Muscle layer of duodenum (tissue), 2 donors: Measurements from ENCODE around the gene SEMA5B.

Source experiments
- H3K27ac ChIP-seq: one replicate; pipeline ENCODE4 v1.7.0; 2013; ENCODE audit warnings: mild to moderate bottlenecking, low read length
- H3K27me3 ChIP-seq: one replicate; pipeline ENCODE4 v1.7.0; 2013; ENCODE audit warnings: low read depth, mild to moderate bottlenecking, control low read depth, low read length
- H3K36me3 ChIP-seq, 2 donors: one replicate each; pipeline ENCODE4 v1.7.0; 2013; ENCODE audit warnings: low read length in 2 of 2, control low read depth in 1 of 2, mild to moderate bottlenecking in 1 of 2; ENCODE audit not compliant: insufficient read depth in 2 of 2, control insufficient read depth in 1 of 2
- H3K4me1 ChIP-seq, 2 donors: one replicate each; pipeline ENCODE4 v1.7.0; 2013; ENCODE audit warnings: low read length in 2 of 2, mild to moderate bottlenecking in 2 of 2, control low read depth in 1 of 2, moderate library complexity in 1 of 2; ENCODE audit not compliant: insufficient read depth in 2 of 2, control insufficient read depth in 1 of 2
- H3K4me3 ChIP-seq, 2 donors: one replicate each; pipeline ENCODE4 v1.7.0; 2013; ENCODE audit warnings: low read length in 2 of 2, low read depth in 1 of 2, mild to moderate bottlenecking in 1 of 2
- H3K9me3 ChIP-seq, 2 donors: one replicate each; pipeline ENCODE4 v1.7.0; 2013; ENCODE audit warnings: low read length in 2 of 2, control low read depth in 1 of 2, mild to moderate bottlenecking in 1 of 2; ENCODE audit not compliant: control insufficient read depth in 1 of 2
- donor health status: healthy.

Gene SEMA5B

DNA sequence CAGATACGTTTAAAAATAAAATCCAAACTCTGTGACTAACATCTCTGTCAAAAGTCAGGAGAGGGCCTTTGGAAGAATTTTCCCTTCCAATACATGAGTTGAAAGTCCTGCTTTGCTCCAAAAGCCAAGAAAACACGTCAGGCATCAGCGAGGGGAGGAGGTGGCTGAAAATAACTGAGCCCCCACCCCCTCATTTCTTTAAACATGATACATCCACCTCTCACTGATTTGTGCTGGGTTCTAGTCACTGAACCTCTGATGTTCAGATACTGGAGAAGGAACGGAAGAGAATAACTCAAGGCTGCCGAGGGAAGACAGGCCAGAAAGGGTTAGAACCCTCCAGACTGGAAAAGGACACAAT, 9.4 kb upstream of the SEMA5B start:
- no peaks in the 10 kb centered on the region for H3K9me3 ChIP-seq
- H3K27ac ChIP-seq = no peak overlapping the region
- H3K4me3 ChIP-seq = no peak overlapping the region
- no peaks in the 10 kb centered on the region for H3K27me3 ChIP-seq
- H3K4me1 ChIP-seq = no peaks in the 10 kb centered on the region
- no peaks in the 10 kb centered on the region for H3K36me3 ChIP-seq

GRCh38 chr3:123036352-123037014, 8.9 kb upstream of the SEMA5B start:
- no peaks in the 10 kb centered on the region for H3K9me3 ChIP-seq
- H3K27me3 ChIP-seq = no peaks in the 10 kb centered on the region
- no peaks in the 10 kb centered on the region for H3K4me1 ChIP-seq
- H3K4me3 ChIP-seq = no peak overlapping the region
- H3K27ac ChIP-seq = no peak overlapping the region
- H3K36me3 ChIP-seq = no peaks in the 10 kb centered on the region

GRCh38 chr3:123034996-123035395, 7.4 kb upstream of the SEMA5B start:
- Histone ChIP-seq H3K4me3 (no peak overlapping the region), H3K27me3 (no peaks in the 10 kb centered on the region), H3K9me3 (no peaks in the 10 kb centered on the region), H3K27ac (no peak overlapping the region), H3K4me1 (no peaks in the 10 kb centered on the region), H3K36me3 (no peaks in the 10 kb centered on the region)

- Histone ChIP-seq H3K9me3 (no peaks in the 10 kb centered on the region), H3K27me3 (no peaks in the 10 kb centered on the region), H3K4me1 (peaks cover 0 to 1% of the 10 kb centered on the region in 2 donors), H3K27ac (no peak overlapping the region), H3K4me3 (no peak overlapping the region), H3K36me3 (no peaks in the 10 kb centered on the region)
These were observed 6.6 kb upstream of the SEMA5B start for GRCh38 chr3:123034120-123034519.

- H3K9me3 ChIP-seq = no peaks in the 10 kb centered on the region
- no peak overlapping the region for H3K27ac ChIP-seq
- no peak overlapping the region for H3K4me3 ChIP-seq
- peaks cover 0 to 22% of the 10 kb centered on the region in 2 donors for H3K4me1 ChIP-seq
- peaks cover 11% of the 10 kb centered on the region for H3K27me3 ChIP-seq
- H3K36me3 ChIP-seq = no peaks in the 10 kb centered on the region
These were observed 4.5 kb upstream of the SEMA5B start for GRCh38 chr3:123032057-123032456.

DNA sequence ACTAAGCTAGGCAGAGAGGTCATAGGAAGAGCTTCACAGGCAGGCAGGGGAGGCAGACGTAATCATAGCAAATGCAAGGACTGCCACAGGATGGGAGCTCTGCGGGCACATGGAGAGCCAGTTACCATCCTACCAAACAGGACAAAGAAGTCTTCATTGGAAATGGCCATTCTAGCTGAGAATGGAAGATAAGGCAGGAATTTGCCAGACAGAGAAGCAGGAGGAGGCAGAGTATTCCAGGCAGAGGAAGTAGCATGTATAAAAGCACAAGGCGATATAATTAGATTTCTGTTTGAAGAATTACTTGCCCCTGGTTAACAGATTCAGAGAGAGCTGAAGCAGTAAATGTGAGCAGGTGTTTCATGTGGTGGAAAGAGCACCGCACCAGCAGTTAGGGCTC, 3.5 kb upstream of the SEMA5B start:
- no peak overlapping the region for H3K4me3 ChIP-seq
- H3K27me3 ChIP-seq = peaks cover 11% of the 10 kb centered on the region
- peaks cover 0 to 28% of the 10 kb centered on the region in 2 donors for H3K4me1 ChIP-seq
- no peak overlapping the region for H3K27ac ChIP-seq
- no peaks in the 10 kb centered on the region for H3K9me3 ChIP-seq
- H3K36me3 ChIP-seq = no peaks in the 10 kb centered on the region

GRCh38 chr3:123028233-123028828, 768 bp upstream of the SEMA5B start:
- Histone ChIP-seq H3K36me3 (no peaks in the 10 kb centered on the region), H3K27me3 (peaks cover 15% of the 10 kb centered on the region), H3K4me1 (peaks cover 0 to 28% of the 10 kb centered on the region in 2 donors), H3K4me3 (peak overlapping the region; percentile 67 to 77), H3K27ac (no peak overlapping the region), H3K9me3 (no peaks in the 10 kb centered on the region)

GRCh38 chr3:123026565-123027291, 835 bp downstream of the SEMA5B start:
- no peaks in the 10 kb centered on the region for H3K9me3 ChIP-seq
- H3K36me3 ChIP-seq = no peaks in the 10 kb centered on the region
- peaks cover 15% of the 10 kb centered on the region for H3K27me3 ChIP-seq
- peak overlapping the region in 1 of 2 donors; percentile 77 for H3K4me3 ChIP-seq
- H3K4me1 ChIP-seq = peaks cover 0 to 28% of the 10 kb centered on the region in 2 donors
- no peak overlapping the region for H3K27ac ChIP-seq

GRCh38 chr3:123025642-123026521, 1.7 kb downstream of the SEMA5B start:
- Histone ChIP-seq H3K27ac (no peak overlapping the region), H3K4me3 (peak overlapping the region in 1 of 2 donors; percentile 77), H3K4me1 (peaks cover 0 to 28% of the 10 kb centered on the region in 2 donors), H3K27me3 (peaks cover 15% of the 10 kb centered on the region), H3K36me3 (no peaks in the 10 kb centered on the region), H3K9me3 (no peaks in the 10 kb centered on the region)

DNA sequence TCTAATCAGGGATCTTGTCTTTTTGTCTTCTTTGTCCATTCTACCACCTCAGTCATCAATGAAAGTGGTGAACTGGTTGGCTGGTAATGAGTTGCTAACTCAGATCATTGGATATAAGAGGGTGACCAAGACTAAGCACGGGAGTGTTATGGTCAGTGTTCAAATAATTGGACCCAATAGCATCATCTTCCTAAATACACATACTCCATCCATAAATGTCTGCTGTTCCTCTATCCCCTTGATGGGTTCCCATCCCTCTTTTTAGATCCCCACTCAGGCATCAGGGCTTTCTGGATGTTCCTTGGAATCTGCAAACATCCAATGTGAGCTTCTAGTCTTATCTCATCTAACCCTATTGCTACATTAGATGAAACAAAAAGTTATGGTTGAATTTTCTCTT, 3.5 kb downstream of the SEMA5B start:
- Histone ChIP-seq H3K27ac (no peak overlapping the region), H3K36me3 (no peaks in the 10 kb centered on the region), H3K27me3 (peaks cover 15% of the 10 kb centered on the region), H3K9me3 (no peaks in the 10 kb centered on the region), H3K4me1 (peaks cover 0 to 26% of the 10 kb centered on the region in 2 donors), H3K4me3 (no peak overlapping the region)

DNA sequence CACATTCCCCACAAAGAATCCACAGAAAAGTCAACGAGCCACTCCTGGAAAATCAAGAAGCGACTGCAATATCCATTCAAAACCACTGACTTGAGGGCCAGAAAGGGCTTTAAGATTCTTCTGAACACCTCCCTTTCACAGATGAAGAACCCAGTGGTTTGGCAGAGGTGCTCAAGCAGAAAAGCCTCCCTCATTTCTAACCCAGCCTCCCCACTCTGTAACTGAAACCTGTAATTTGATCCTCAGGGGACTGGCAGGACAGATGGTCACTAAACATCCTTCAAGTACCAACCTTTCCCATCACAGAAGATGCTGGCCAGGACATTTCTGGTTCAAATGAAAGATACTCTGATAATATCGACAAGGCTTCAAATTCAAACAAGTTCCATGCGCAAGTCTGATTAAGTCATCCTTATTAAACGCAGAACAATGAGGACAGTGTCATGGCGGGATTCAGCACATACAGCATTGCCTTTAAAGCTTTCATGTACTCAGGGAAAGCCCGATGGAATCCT, 5.5 kb downstream of the SEMA5B start:
- H3K9me3 ChIP-seq = no peaks in the 10 kb centered on the region
- H3K27me3 ChIP-seq = peaks cover 5% of the 10 kb centered on the region
- no peak overlapping the region for H3K27ac ChIP-seq
- H3K4me1 ChIP-seq = peaks cover 0 to 6% of the 10 kb centered on the region in 2 donors
- no peaks in the 10 kb centered on the region for H3K36me3 ChIP-seq
- no peak overlapping the region for H3K4me3 ChIP-seq
